Measurements from ENCODE around the gene TP53I13. TPM values are rescaled to one million over a fixed set of nuclear protein-coding genes. Genes with fewer than 3 reads are reported as not detected.
A peak's percentile ranks its signal among the peaks of the same experiment; 100 is the strongest.

The TP53I13 gene
- total and polyA plus RNA-seq, 10 of the 15 experiments (the other 5 are each of a cell fraction or from before 2014, with no cell fraction given), result 0.31 to 45.1 (median 19.5) TPM; not detected in 1

GRCh38 chr17:29573558-29573869, 5.0 kb downstream of the TP53I13 start:
- WGBS (ENCODE audit: insufficient coverage, insufficient replicate concordance, low lambda C conversion rate, missing lambda C conversion rate), result 72% methylated on average over 6 of the region's 6 CpGs
- BruUV-seq (replicated peaks), result no TSS peak
- no peaks in the 10 kb centered on the region for H3K9me3 ChIP-seq (replicated peaks; ENCODE audit: control insufficient read depth, insufficient read depth, low read length)
- H3K4me1 ChIP-seq (ENCODE audit: control insufficient read depth, insufficient read depth, low read length), result 0 out of 2 replicates have a peak, but pooled peaks cover 4% of the 10 kb centered on the region
- ATAC-seq (no peak), DNase-seq (ENCODE audit: low read depth, low spot score) (no peak), FAIRE-seq (no peak)
- peak; percentile 17; the same call in 1 of the 2 replicates for TF ChIP-seq POLR2A (IDR thresholded peaks at IDR 0.05; ENCODE audit: low read depth, low read length)
- no peak for TF ChIP-seq PML (IDR thresholded peaks at IDR 0.05; ENCODE audit: low read length)
- H3K27ac ChIP-seq (ENCODE audit: control insufficient read depth, insufficient read depth), result no peak overlapping the region
- in situ Hi-C loops (cut with MboI), result no loop called here
- H3K27me3 ChIP-seq (replicated peaks in 1 of 2; ENCODE audit: control insufficient read depth in 2 of 2, insufficient read depth in 2 of 2, low read length in 1 of 2), result no peaks in the 10 kb centered on the region
- no peaks in the 10 kb centered on the region for H4K20me1 ChIP-seq (ENCODE audit: control insufficient read depth, insufficient read depth)
- intact Hi-C loops (cut with micrococcal nuclease; ENCODE audit: unreplicated experiment), result no loop called here
- H3K79me2 ChIP-seq (ENCODE audit: control insufficient read depth, insufficient read depth, low read length), result no peaks in the 10 kb centered on the region
- H3K9ac ChIP-seq (ENCODE audit: control insufficient read depth, insufficient read depth, low read length), result no peak overlapping the region
- H2AFZ ChIP-seq (ENCODE audit: control insufficient read depth, low read depth, low read length), result no peak overlapping the region
- no peak overlapping the region for H3K4me2 ChIP-seq (ENCODE audit: control insufficient read depth, insufficient read depth)
- CTCF ChIA-PET, result interaction anchor here (0.6 to 6.2 kb wide), 13 partner anchors 13 to 520 kb away, joined by 3 to 57 read pairs (median 3); partner anchors contain the start of gene ANKRD13B
- peaks cover 0 to 18% of the 10 kb centered on the region in 2 experiments; a peak in 2 of 4 replicates for H3K36me3 ChIP-seq (ENCODE audit: control insufficient read depth in 2 of 2, insufficient read depth in 2 of 2, low read length in 1 of 2)
- RAD21 ChIA-PET (ENCODE audit: unreplicated experiment), result interaction anchor here (1.2 to 3.1 kb wide), 2 partner anchors 140 to 204 kb away, joined by 4 to 21 read pairs; no protein-coding TSS in a partner anchor
- no peak overlapping the region for H3K4me3 ChIP-seq
- POLR2A ChIA-PET, result interaction anchor here (0.8 to 1.4 kb wide), 2 partner anchors 8 to 204 kb away, joined by 3 read pairs; no protein-coding TSS in a partner anchor
- SMC1A ChIA-PET (ENCODE audit: uncharacterized antibody, unreplicated experiment), result interaction anchor here (1.4 kb wide), 1 partner anchor 203 kb away, joined by 7 read pairs; no protein-coding TSS in a partner anchor

DNA sequence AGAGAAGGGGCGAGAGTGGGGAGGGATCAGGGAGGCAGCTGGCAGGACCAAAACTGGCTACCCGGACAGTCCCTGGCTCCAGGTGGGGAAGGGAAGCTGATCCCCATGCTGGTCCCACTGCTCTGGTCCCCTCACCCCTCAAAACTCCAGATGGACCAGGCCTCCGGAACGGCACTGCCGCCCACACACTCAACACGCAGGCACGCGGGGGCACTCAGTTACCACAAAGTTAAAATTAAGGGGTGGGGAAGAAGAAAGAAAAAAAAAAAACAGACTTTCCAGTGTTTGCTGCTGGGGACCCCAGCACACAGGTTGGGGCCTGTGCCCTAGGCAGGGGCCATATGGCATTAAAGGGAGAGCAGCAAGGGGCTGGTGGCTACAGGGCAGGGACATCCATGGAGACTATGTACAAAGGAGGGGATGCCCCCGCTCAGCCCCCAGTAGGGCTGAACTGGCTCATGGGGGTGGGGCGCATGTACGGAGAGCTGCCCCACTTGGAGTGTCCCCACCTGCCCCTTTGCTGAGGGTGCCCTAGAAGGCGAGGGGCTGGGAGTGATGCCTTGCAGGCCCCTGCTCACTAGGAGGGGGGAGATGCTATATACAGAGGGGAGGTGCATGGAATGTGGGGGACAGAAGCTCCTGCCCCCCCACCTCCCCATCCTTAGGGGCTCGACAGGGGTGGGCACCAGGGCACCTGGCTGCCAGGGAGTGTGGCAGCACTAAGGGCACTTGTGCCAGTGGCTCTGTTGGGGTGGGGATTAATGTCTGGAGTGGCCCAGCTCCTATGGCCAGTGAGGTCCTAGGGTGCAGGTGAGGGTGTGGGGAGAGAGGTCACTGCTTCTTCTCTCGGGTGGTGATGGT, 5.6 kb downstream of the TP53I13 start:
- ATAC-seq, result no peak
- no peak overlapping the region for H3K9ac ChIP-seq (ENCODE audit: control insufficient read depth, insufficient read depth, low read length)
- WGBS (ENCODE audit: insufficient coverage, insufficient replicate concordance, low lambda C conversion rate, missing lambda C conversion rate), result 89% methylated on average over 13 of the region's 14 CpGs
- TF ChIP-seq FOXK2 (IDR thresholded peaks at IDR 0.05) (no peak), LARP7 (IDR thresholded peaks at IDR 0.05) (no peak), YBX1 (IDR thresholded peaks at IDR 0.05) (no peak), NFYB (IDR thresholded peaks at IDR 0.05; ENCODE audit: insufficient read depth, low read depth, low read length) (no peak), SMAD5 (IDR thresholded peaks at IDR 0.05; ENCODE audit: low read depth) (no peak), POLR2A (IDR thresholded peaks at IDR 0.05; ENCODE audit: low read depth, low read length) (peak; percentile 32; the same call in 1 of the 2 replicates), KAT2A (conservative IDR thresholded peaks at IDR 0.05; ENCODE audit: control insufficient read depth, low read depth, low read length) (no peak)
- TF ChIP-seq, protein P1, sequence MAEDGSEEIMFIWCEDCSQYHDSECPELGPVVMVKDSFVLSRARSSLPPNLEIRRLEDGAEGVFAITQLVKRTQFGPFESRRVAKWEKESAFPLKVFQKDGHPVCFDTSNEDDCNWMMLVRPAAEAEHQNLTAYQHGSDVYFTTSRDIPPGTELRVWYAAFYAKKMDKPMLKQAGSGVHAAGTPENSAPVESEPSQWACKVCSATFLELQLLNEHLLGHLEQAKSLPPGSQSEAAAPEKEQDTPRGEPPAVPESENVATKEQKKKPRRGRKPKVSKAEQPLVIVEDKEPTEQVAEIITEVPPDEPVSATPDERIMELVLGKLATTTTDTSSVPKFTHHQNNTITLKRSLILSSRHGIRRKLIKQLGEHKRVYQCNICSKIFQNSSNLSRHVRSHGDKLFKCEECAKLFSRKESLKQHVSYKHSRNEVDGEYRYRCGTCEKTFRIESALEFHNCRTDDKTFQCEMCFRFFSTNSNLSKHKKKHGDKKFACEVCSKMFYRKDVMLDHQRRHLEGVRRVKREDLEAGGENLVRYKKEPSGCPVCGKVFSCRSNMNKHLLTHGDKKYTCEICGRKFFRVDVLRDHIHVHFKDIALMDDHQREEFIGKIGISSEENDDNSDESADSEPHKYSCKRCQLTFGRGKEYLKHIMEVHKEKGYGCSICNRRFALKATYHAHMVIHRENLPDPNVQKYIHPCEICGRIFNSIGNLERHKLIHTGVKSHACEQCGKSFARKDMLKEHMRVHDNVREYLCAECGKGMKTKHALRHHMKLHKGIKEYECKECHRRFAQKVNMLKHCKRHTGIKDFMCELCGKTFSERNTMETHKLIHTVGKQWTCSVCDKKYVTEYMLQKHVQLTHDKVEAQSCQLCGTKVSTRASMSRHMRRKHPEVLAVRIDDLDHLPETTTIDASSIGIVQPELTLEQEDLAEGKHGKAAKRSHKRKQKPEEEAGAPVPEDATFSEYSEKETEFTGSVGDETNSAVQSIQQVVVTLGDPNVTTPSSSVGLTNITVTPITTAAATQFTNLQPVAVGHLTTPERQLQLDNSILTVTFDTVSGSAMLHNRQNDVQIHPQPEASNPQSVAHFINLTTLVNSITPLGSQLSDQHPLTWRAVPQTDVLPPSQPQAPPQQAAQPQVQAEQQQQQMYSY (CRISPR knock-in tag; IDR thresholded peaks at IDR 0.05), result no peak
- no peak overlapping the region for H3K4me2 ChIP-seq (ENCODE audit: control insufficient read depth, insufficient read depth)
- FAIRE-seq, result no peak
- H3K79me2 ChIP-seq (ENCODE audit: control insufficient read depth, insufficient read depth, low read length), result no peaks in the 10 kb centered on the region
- POLR2A ChIA-PET, result no interaction called here
- SMC1A ChIA-PET (ENCODE audit: uncharacterized antibody, unreplicated experiment), result no interaction called here
- H3K4me3 ChIP-seq, result no peak overlapping the region
- 0 out of 2 replicates have a peak, but pooled peaks cover 4% of the 10 kb centered on the region for H3K4me1 ChIP-seq (ENCODE audit: control insufficient read depth, insufficient read depth, low read length)
- DNase-seq (ENCODE audit: low read depth, low spot score), result no peak
- H3K36me3 ChIP-seq (ENCODE audit: control insufficient read depth in 2 of 2, insufficient read depth in 2 of 2, low read length in 1 of 2), result peaks cover 0 to 18% of the 10 kb centered on the region in 2 experiments; a peak in 2 of 4 replicates
- RAD21 ChIA-PET (ENCODE audit: unreplicated experiment), result interaction anchor here (1.0 to 3.1 kb wide), 3 partner anchors 141 to 204 kb away, joined by 3 to 21 read pairs (median 4); no protein-coding TSS in a partner anchor
- no peaks in the 10 kb centered on the region for H4K20me1 ChIP-seq (ENCODE audit: control insufficient read depth, insufficient read depth)
- CTCF ChIA-PET, result interaction anchor here (0.8 to 6.2 kb wide), 12 partner anchors 13 to 358 kb away, joined by 3 to 57 read pairs (median 3); partner anchors contain the start of gene ANKRD13B
- in situ Hi-C loops (cut with MboI), result no loop called here
- BruUV-seq (replicated peaks), result no TSS peak
- no peaks in the 10 kb centered on the region for H3K9me3 ChIP-seq (replicated peaks; ENCODE audit: control insufficient read depth, insufficient read depth, low read length)
- no peaks in the 10 kb centered on the region for H3K27me3 ChIP-seq (replicated peaks in 1 of 2; ENCODE audit: control insufficient read depth in 2 of 2, insufficient read depth in 2 of 2, low read length in 1 of 2)
- H2AFZ ChIP-seq (ENCODE audit: control insufficient read depth, low read depth, low read length), result no peak overlapping the region
- H3K27ac ChIP-seq (ENCODE audit: control insufficient read depth, insufficient read depth), result no peak overlapping the region
- intact Hi-C loops (cut with micrococcal nuclease; ENCODE audit: unreplicated experiment), result no loop called here
